Endothelial cell of umbilical vein (primary cell): Measurements from ENCODE around the gene TPD52L2. TPM values are rescaled to one million over a fixed set of nuclear protein-coding genes. Genes with fewer than 3 reads are reported as not detected.

Experiments
- BruUV-seq: library from RNA; stranded (reverse); fragments of 400-500 nt; replicated peaks from 2 replicates; lab custom pipeline; 2021; lab: Mats Ljungman, UMichigan
- CTCF ChIA-PET: fragments of 300-600, 350-600 bp; sonication (Branson Sonifier 250); formaldehyde crosslinking; loops from one replicate; lab custom pipeline; 2021; ENCODE audit warnings: antibody characterized with exemption, inconsistent platforms; lab: Charles Lee
- POLR2A ChIA-PET: fragments of 300-600, 350-600 bp; sonication (Branson Sonifier 250); formaldehyde crosslinking; loops from one replicate; lab custom pipeline; 2021; ENCODE audit warnings: antibody characterized with exemption, inconsistent platforms; lab: Charles Lee
- DNase-seq: peaks from one replicate; pipeline ENCODE4 v3.0.0-alpha.2; 2011; ENCODE audit warnings: low read depth, low spot score
- FAIRE-seq: peaks from 2 replicates; lab custom pipeline; 2011; peaks lifted over from hg19 to GRCh38; lab: Jason Lieb, UNC
- H2AFZ ChIP-seq: 2 replicates; pipeline ENCODE4 v1.6.0; 2012; ENCODE audit warnings: low read depth, low read length, control low read depth, inconsistent platforms
- H3K27ac ChIP-seq: 2 replicates; pipeline ENCODE4 v1.5.1; 2011; ENCODE audit warnings: low read depth, mild to moderate bottlenecking, control low read depth, low read length, moderate library complexity; ENCODE audit not compliant: insufficient read depth
- H3K27me3 ChIP-seq, 2 experiments: 2 replicates each; pipeline versions ENCODE4 v1.6.0 to v1.6.1; 2011; ENCODE audit warnings: low read length in 2 of 2, mixed read lengths in 1 of 2; ENCODE audit not compliant: control insufficient read depth in 2 of 2, insufficient read depth in 2 of 2
- H3K36me3 ChIP-seq, 2 experiments: 2 replicates in 1 of 2; 3 replicates in 1 of 2; pipeline ENCODE4 v1.5.1; 2011; ENCODE audit warnings: low read length in 2 of 2, mild to moderate bottlenecking in 1 of 2, moderate library complexity in 1 of 2; ENCODE audit not compliant: control insufficient read depth in 2 of 2, insufficient read depth in 2 of 2; ENCODE audit errors: extremely low read depth in 1 of 2
- H3K4me1 ChIP-seq: 3 replicates; pipeline ENCODE4 v1.5.1; 2011; ENCODE audit warnings: mild to moderate bottlenecking, low read length; ENCODE audit not compliant: control insufficient read depth, insufficient read depth; ENCODE audit errors: extremely low read depth
- H3K4me2 ChIP-seq: 2 replicates; pipeline ENCODE4 v1.6.1; 2011; ENCODE audit warnings: low read length, control low read depth, mixed read lengths; ENCODE audit not compliant: insufficient read depth
- H3K4me3 ChIP-seq, 3 experiments: fragments of 200-600 bp in 1 of 3; sonication (generic), shearing (Covaris generic) in 1 of 3; replicated peaks in 1 of 3; 2 replicates each; pipeline ENCODE4 v1.5.1; 2011 to 2016; ENCODE audit warnings: control low read depth in 3 of 3, low read length in 3 of 3, mild to moderate bottlenecking in 2 of 3, inconsistent platforms in 1 of 3, low read depth in 1 of 3, moderate library complexity in 1 of 3; ENCODE audit not compliant: insufficient read depth in 1 of 3
- H3K79me2 ChIP-seq: 2 replicates; pipeline ENCODE4 v1.6.0; 2012; ENCODE audit warnings: low read length, inconsistent platforms; ENCODE audit not compliant: control insufficient read depth, insufficient read depth
- H3K9ac ChIP-seq: replicated peaks from 2 replicates; pipeline ENCODE3; 2011; ENCODE audit warnings: low read length, control low read depth; ENCODE audit not compliant: insufficient read depth; ENCODE audit errors: extremely low read depth
- H3K9me1 ChIP-seq: replicated peaks from 3 replicates; pipeline ENCODE4 v1.6.0; 2011; ENCODE audit warnings: mild to moderate bottlenecking, low read length; ENCODE audit not compliant: control insufficient read depth, insufficient read depth; ENCODE audit errors: extremely low read depth
- H3K9me3 ChIP-seq: replicated peaks from 2 replicates; pipeline ENCODE4 v1.5.1; 2012; ENCODE audit warnings: low read length, inconsistent platforms; ENCODE audit not compliant: control insufficient read depth, insufficient read depth
- H4K20me1 ChIP-seq: replicated peaks from 2 replicates; pipeline ENCODE3; 2011; ENCODE audit warnings: mild to moderate bottlenecking, low read length; ENCODE audit not compliant: control insufficient read depth, insufficient read depth; ENCODE audit errors: extremely low read depth
- CTCF ChIP-seq, 2 donors: IDR thresholded peaks; 1 replicate in 1 of 2; 2 replicates in 1 of 2; pipeline ENCODE4 v1.5.1; 2011; ENCODE audit warnings: low read length in 2 of 2, mild to moderate bottlenecking in 2 of 2, moderate library complexity in 2 of 2, control low read depth in 1 of 2, inconsistent platforms in 1 of 2, low read depth in 1 of 2; ENCODE audit not compliant: insufficient read depth in 1 of 2; ENCODE audit errors: extremely low read depth in 1 of 2
- EZH2 ChIP-seq: IDR thresholded peaks from 2 replicates; pipeline ENCODE4 v1.6.1; 2012; ENCODE audit warnings: borderline replicate concordance, low read depth, mild to moderate bottlenecking, moderate library complexity, low read length, inconsistent platforms; ENCODE audit not compliant: severe bottlenecking
- FOS ChIP-seq: IDR thresholded peaks from 2 replicates; pipeline ENCODE4 v1.6.1; 2011; ENCODE audit warnings: mild to moderate bottlenecking, low read length, moderate library complexity, borderline replicate concordance; ENCODE audit not compliant: insufficient read depth
- GATA2 ChIP-seq: IDR thresholded peaks from 2 replicates; pipeline ENCODE4 v1.7.0; 2011; ENCODE audit warnings: low read depth, mild to moderate bottlenecking, moderate library complexity, mixed read lengths, low read length; ENCODE audit not compliant: insufficient read length, insufficient read depth
- JUN ChIP-seq: IDR thresholded peaks from 2 replicates; pipeline ENCODE4 v1.6.1; 2011; ENCODE audit warnings: borderline replicate concordance, low read depth; ENCODE audit not compliant: insufficient read length, insufficient read depth
- MYC ChIP-seq: IDR thresholded peaks from one replicate; pipeline ENCODE4 v1.6.1; 2011; ENCODE audit warnings: mild to moderate bottlenecking, low read depth, low read length
- POLR2A ChIP-seq: IDR thresholded peaks from 2 replicates; pipeline ENCODE4 v1.6.1; 2012; ENCODE audit warnings: low read depth, mild to moderate bottlenecking, control low read depth, low read length
- dilution Hi-C: fragments of 300-500 bp; cut with MboI; formaldehyde crosslinking; loops from one replicate; pipeline ENCODE4 v1.15.0; 2019; ENCODE audit warnings: low sequenced_read_pairs; ENCODE audit not compliant: extremely low pct_ligation_motif_present
- intact Hi-C: fragments of 100-400 bp; cut with micrococcal nuclease; formaldehyde crosslinking; loops from one replicate; pipeline ENCODE4 v1.10.0; 2022
- polyA plus RNA-seq, 4 experiments: library from polyadenylated mRNA; depleted of rRNA in 3 of 4; stranded (reverse) in 3 of 4; unstranded in 1 of 4; fragments of >200 nt; gene quantifications; 2 replicates each; pipeline versions ENCODE4 v1.2.1 to v1.2.3, GENCODE V29; 2011 to 2012; ENCODE audit warnings: missing spikeins in 1 of 4
- total RNA-seq: library from RNA; stranded (reverse); gene quantifications from 2 replicates; pipeline ENCODE4 v1.2.3, GENCODE V29; 2021
- TF ChIP-seq, protein P1 (sequence below): IDR thresholded peaks from 2 replicates; pipeline ENCODE4 v1.6.1; 2011; ENCODE audit not compliant: insufficient read depth, insufficient read length

Gene TPD52L2
- total and polyA plus RNA-seq, 2 donors (not counting 3 experiments of a cell fraction or from before 2014, with no cell fraction given), result 123 to 142 TPM

DNA sequence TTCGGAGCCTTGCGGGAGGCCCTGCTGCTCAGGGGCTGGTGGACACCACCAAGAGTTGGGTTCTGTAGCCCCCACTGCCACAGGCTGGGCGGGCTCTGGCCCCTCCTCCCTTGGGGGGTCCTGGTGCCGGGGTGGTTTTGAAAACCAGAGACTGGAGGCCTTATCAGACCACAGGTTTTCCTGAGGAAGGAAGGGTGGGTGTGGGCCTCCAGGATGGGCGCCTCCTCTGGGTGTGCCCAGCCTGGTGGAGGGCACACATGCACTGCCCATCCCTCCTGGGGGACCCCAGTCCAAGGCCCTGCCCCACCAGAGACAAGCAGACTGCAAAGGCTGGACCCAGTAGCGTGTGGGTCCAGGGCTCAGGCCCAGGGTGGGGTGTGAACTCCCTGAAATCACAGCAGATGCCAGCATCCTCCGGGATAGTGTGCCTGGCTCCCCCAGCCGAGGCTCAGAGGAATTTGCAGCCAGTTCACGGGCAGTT, 20.5 kb upstream of the TPD52L2 start:
- H3K9ac ChIP-seq, result no peak overlapping the region
- no peaks in the 10 kb centered on the region for H3K9me3 ChIP-seq
- H3K9me1 ChIP-seq, result no peaks in the 10 kb centered on the region
- TF ChIP-seq MYC (no peak), FOS (no peak), JUN (no peak), GATA2 (no peak), POLR2A (no peak), EZH2 (no peak), CTCF (IDR thresholded peaks at IDR 0.05; ENCODE audit: extremely low read depth in 1 of 2, insufficient read depth in 1 of 2, low read depth in 1 of 2, low read length in 2 of 2) (no peak)
- TF ChIP-seq, protein P1, sequence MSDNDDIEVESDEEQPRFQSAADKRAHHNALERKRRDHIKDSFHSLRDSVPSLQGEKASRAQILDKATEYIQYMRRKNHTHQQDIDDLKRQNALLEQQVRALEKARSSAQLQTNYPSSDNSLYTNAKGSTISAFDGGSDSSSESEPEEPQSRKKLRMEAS, result no peak
- no peak overlapping the region for H3K4me2 ChIP-seq
- no TSS peak for BruUV-seq
- POLR2A ChIA-PET, result no interaction called here
- no peak for FAIRE-seq
- intact Hi-C loops (no loop called here), dilution Hi-C loops (no loop called here)
- no peak overlapping the region for H3K4me3 ChIP-seq
- DNase-seq, result no peak
- no peaks in the 10 kb centered on the region for H3K79me2 ChIP-seq
- no peak overlapping the region for H3K27ac ChIP-seq
- H4K20me1 ChIP-seq, result no peaks in the 10 kb centered on the region
- no peaks in the 10 kb centered on the region for H3K36me3 ChIP-seq
- no peak overlapping the region for H2AFZ ChIP-seq
- H3K4me1 ChIP-seq, result peaks cover 25% of the 10 kb centered on the region
- no peaks in the 10 kb centered on the region for H3K27me3 ChIP-seq
- CTCF ChIA-PET, result no interaction called here
